Measurements from ENCODE around the gene TAGLN. TPM values are rescaled to one million over a fixed set of nuclear protein-coding genes. Genes with fewer than 3 reads are reported as not detected.

TAGLN gene
- total and polyA plus RNA-seq, 2 of the 8 experiments (the other 6 are each of a cell fraction or from before 2014, with no cell fraction given) = 140 to 300 TPM

DNA sequence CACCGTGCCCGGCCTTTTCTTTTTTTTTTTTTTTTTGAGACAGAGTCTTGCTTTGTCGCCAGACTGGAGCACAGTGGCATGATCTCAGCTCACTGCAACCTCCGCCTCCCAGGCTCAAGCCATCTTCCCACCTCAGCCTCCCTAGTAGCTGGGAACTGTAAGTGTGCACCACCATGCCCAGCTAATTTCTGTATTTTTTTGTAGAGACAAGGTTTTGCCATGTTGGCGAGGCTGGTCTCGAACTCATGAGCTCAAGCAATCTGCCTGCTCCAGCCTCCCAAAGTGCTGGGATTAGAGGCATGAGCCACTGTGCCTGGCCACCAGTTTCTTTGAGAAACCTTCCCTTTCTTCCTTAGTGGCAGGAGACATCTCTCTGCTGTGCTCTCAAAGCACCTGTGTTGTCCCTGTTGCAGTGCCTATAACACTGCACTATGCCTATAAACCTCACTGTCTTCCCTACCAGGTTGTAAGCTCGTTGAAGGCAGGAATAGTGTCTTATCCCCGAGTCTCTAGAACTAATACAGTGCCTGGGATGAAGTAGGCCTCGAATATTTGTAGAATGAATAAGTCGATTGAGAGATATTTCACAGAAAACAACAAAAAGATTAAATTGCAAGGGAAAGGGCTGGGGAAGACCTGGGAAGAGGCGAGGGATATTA lies 13.7 kb downstream of the TAGLN start:
- CTCF ChIA-PET (ENCODE audit: partially characterized antibody) = interaction anchor here (1.0 to 25.0 kb wide), 7 partner anchors 8 to 422 kb away, joined by 3 to 449 read pairs (median 28); partner anchors contain the start of gene TAGLN
- FAIRE-seq = no peak
- Histone ChIP-seq H2BK20ac (ENCODE audit: low read length) (no peak overlapping the region), H3K4me2 (ENCODE audit: insufficient read depth in 1 of 2, low read depth in 2 of 2, low read length in 2 of 2) (no peak overlapping the region), H2AK5ac (ENCODE audit: low read depth, low read length) (no peak overlapping the region), H2BK12ac (ENCODE audit: low read depth, low read length) (no peak overlapping the region), H3K79me2 (ENCODE audit: control insufficient read depth in 1 of 2, insufficient read depth in 2 of 2, low read length in 2 of 2) (no peaks in the 10 kb centered on the region; a peak in 1 of 4 replicates), H2BK5ac (ENCODE audit: low read depth, low read length) (no peak overlapping the region), H3K23ac (ENCODE audit: insufficient read length) (no peak overlapping the region), H4K20me1 (replicated peaks in 1 of 2; ENCODE audit: control insufficient read depth in 1 of 2, insufficient read depth in 2 of 2, low read length in 2 of 2) (peaks cover 0 to 3% of the 10 kb centered on the region in 2 experiments), H4K5ac (ENCODE audit: insufficient read length, low read depth, low read length) (no peak overlapping the region), H3K4me1 (replicated peaks in 1 of 4; ENCODE audit: control insufficient read depth in 3 of 4, insufficient read depth in 4 of 4, low read length in 3 of 4) (no peaks in the 10 kb centered on the region), H4K8ac (ENCODE audit: extremely low read depth, insufficient read depth, low read length) (peak overlapping the region; percentile 35; the same call in 1 of the 2 replicates), H2BK15ac (ENCODE audit: low read length) (no peak overlapping the region), H3K23me2 (ENCODE audit: low read depth, low read length) (no peaks in the 10 kb centered on the region), H4K91ac (replicated peaks; ENCODE audit: insufficient read length, low read length) (no peak overlapping the region), H2BK120ac (replicated peaks; ENCODE audit: low read depth, low read length) (no peak overlapping the region), H3K4me3 (ENCODE audit: extremely low read depth in 1 of 4, insufficient read depth in 2 of 4, low read depth in 3 of 4, low read length in 4 of 4) (no peak overlapping the region), H2AFZ (ENCODE audit: low read length) (no peak overlapping the region), H3K36me3 (ENCODE audit: control insufficient read depth in 2 of 4, insufficient read depth in 4 of 4, low read length in 3 of 4) (peaks cover 2 to 11% (median 8%) of the 10 kb centered on the region in 4 experiments; a peak in 5 of 8 replicates), H3K79me1 (ENCODE audit: low read depth, low read length) (no peaks in the 10 kb centered on the region), H3K27ac (ENCODE audit: low read depth, low read length) (no peak overlapping the region), H3K18ac (ENCODE audit: extremely low read depth, low read length) (no peak overlapping the region), H3K4ac (replicated peaks; ENCODE audit: insufficient read length, low read depth, low read length) (no peak overlapping the region), H3K14ac (ENCODE audit: insufficient read length) (no peak overlapping the region), H3K9me3 (ENCODE audit: insufficient read depth in 2 of 2, low read depth in 1 of 2, low read length in 1 of 2) (no peaks in the 10 kb centered on the region), H3K9ac (replicated peaks in 1 of 4; ENCODE audit: extremely low read depth in 1 of 4, low read depth in 3 of 4, low read length in 3 of 4) (no peak overlapping the region), H3K56ac (replicated peaks; ENCODE audit: insufficient read length, low read depth, low read length) (no peak overlapping the region), H3K27me3 (replicated peaks in 1 of 4; ENCODE audit: control insufficient read depth in 3 of 4, extremely low read depth in 1 of 4, insufficient read depth in 3 of 4, low read length in 3 of 4) (no peaks in the 10 kb centered on the region)
- POLR2A ChIA-PET (ENCODE audit: partially characterized antibody) = interaction anchor here (0.8 to 5.1 kb wide), 8 partner anchors 9 to 40 kb away, joined by 3 to 47 read pairs (median 5); partner anchors contain the start of genes PCSK7 and TAGLN
- DNase-seq (ENCODE audit: low read depth in 1 of 2, low spot score in 2 of 2) = no peak
- WGBS, 2 experiments (ENCODE audit: extremely low coverage in 1 of 2, insufficient coverage in 1 of 2, insufficient read length in 1 of 2, insufficient replicate concordance in 2 of 2, low coverage in 1 of 2, low lambda C conversion rate in 2 of 2, missing lambda C conversion rate in 1 of 2) = 87% methylated on average over 9 of the region's 11 CpGs; no CpG with 5 or more reads in 1 of the 2 experiments
- TF ChIP-seq SIX5 (IDR thresholded peaks at IDR 0.05; ENCODE audit: low read depth, low read length) = no peak
- no peak for TF ChIP-seq TCF12 (IDR thresholded peaks at IDR 0.05; ENCODE audit: low read depth, low read length)
- TF ChIP-seq CHD2 (IDR thresholded peaks at IDR 0.05; ENCODE audit: low read length) = no peak
